SK-N-SH (cell line): Measurements from ENCODE around the gene C3orf38. TPM values are rescaled to one million over a fixed set of nuclear protein-coding genes. Genes with fewer than 3 reads are reported as not detected.

Experiments used
- CTCF ChIA-PET: fragments of 300-600, 350-600 bp; formaldehyde crosslinking; extraction: SDS; loops from one replicate; lab custom pipeline; 2021; lab: Yijun Ruan, JAX
- POLR2A ChIA-PET: fragments of 350-600 bp; sonication (Branson Sonifier 250); formaldehyde crosslinking; extraction: SDS; loops from one replicate; lab custom pipeline; 2020; ENCODE audit warnings: antibody characterized with exemption, inconsistent platforms; lab: Yijun Ruan, JAX
- DNase-seq: peaks from one replicate; pipeline ENCODE4 v3.0.0; 2012
- H2AFZ ChIP-seq: fragments of 200-600 bp; sonication (generic); 2 replicates; pipeline ENCODE4 v1.8.1; 2016; ENCODE audit warnings: antibody characterized with exemption, mild to moderate bottlenecking, low read depth
- H3F3A ChIP-seq: fragments of 200-600 bp; sonication (generic); replicated peaks from 2 replicates; pipeline ENCODE3; 2016; ENCODE audit warnings: antibody characterized with exemption, mild to moderate bottlenecking; ENCODE audit not compliant: insufficient read depth
- H3K27ac ChIP-seq, 2 experiments: fragments of 200-500 bp in 1 of 2; fragments of 200-600 bp in 1 of 2; sonication (Bioruptor generic) in 1 of 2; sonication (generic), shearing (Covaris generic) in 1 of 2; 2 replicates each; pipeline versions ENCODE4 v1.5.1 to v1.6.1; 2014 to 2016; ENCODE audit warnings: low read depth in 2 of 2, inconsistent platforms in 1 of 2, low read length in 1 of 2, mild to moderate bottlenecking in 1 of 2, mixed read lengths in 1 of 2
- H3K27me3 ChIP-seq: fragments of 200-600 bp; sonication (generic), shearing (Covaris generic); 2 replicates; pipeline ENCODE4 v1.6.1; 2016; ENCODE audit warnings: mixed run types; ENCODE audit not compliant: insufficient read depth
- H3K36me3 ChIP-seq, 2 experiments: fragments of 200-500 bp in 1 of 2; fragments of 200-600 bp in 1 of 2; sonication (Bioruptor generic) in 1 of 2; sonication (generic) in 1 of 2; replicated peaks in 1 of 2; 2 replicates each; pipeline versions ENCODE3 to v1.5.1; 2014 to 2016; ENCODE audit warnings: low read length in 1 of 2, mild to moderate bottlenecking in 1 of 2; ENCODE audit not compliant: insufficient read depth in 2 of 2, control insufficient read depth in 1 of 2
- H3K4me1 ChIP-seq, 2 experiments: fragments of 200-500 bp in 1 of 2; fragments of 200-600 bp in 1 of 2; sonication (Bioruptor generic) in 1 of 2; sonication (generic), shearing (Covaris generic) in 1 of 2; 2 replicates each; pipeline versions ENCODE4 v1.5.1 to v1.6.1; 2014 to 2016; ENCODE audit warnings: low read depth in 1 of 2, low read length in 1 of 2, mixed run types in 1 of 2; ENCODE audit not compliant: insufficient read depth in 2 of 2, control insufficient read depth in 1 of 2
- H3K4me2 ChIP-seq: fragments of 200-600 bp; sonication (generic), shearing (Covaris generic); 2 replicates; pipeline ENCODE4 v1.6.1; 2017; ENCODE audit warnings: mixed run types
- H3K4me3 ChIP-seq, 2 experiments: fragments of 200-500 bp in 1 of 2; fragments of 200-600 bp in 1 of 2; sonication (Bioruptor generic) in 1 of 2; sonication (generic), shearing (Covaris generic) in 1 of 2; 2 replicates each; pipeline versions ENCODE4 v1.5.1 to v1.8.1; 2014 to 2016; ENCODE audit warnings: low read depth in 2 of 2, inconsistent platforms in 1 of 2, low read length in 1 of 2, mild to moderate bottlenecking in 1 of 2, mixed read lengths in 1 of 2, moderate library complexity in 1 of 2
- H3K79me2 ChIP-seq: fragments of 200-600 bp; sonication (generic); 2 replicates; pipeline ENCODE4 v1.8.1; 2017; ENCODE audit warnings: mild to moderate bottlenecking; ENCODE audit not compliant: insufficient read depth
- H3K9ac ChIP-seq: fragments of 200-600 bp; sonication (generic); 2 replicates; pipeline ENCODE4 v1.6.1; 2017; ENCODE audit warnings: mixed run types
- H3K9me2 ChIP-seq: fragments of 200-600 bp; sonication (generic); 2 replicates; pipeline ENCODE4 v1.6.1; 2017; ENCODE audit warnings: mixed run types
- H3K9me3 ChIP-seq: fragments of 200-600 bp; sonication (generic); 2 replicates; pipeline ENCODE4 v1.6.1; 2017; ENCODE audit warnings: mixed run types, mild to moderate bottlenecking, moderate library complexity
- H4K20me1 ChIP-seq: fragments of 200-600 bp; sonication (generic); 2 replicates; pipeline ENCODE4 v1.6.1; 2017; ENCODE audit warnings: mild to moderate bottlenecking, mixed run types; ENCODE audit not compliant: insufficient read depth
- CTCF ChIP-seq: fragments of 200-600 bp; sonication (generic); IDR thresholded peaks from 2 replicates; pipeline ENCODE4 v1.6.1; 2017; ENCODE audit warnings: antibody characterized with exemption, mild to moderate bottlenecking, moderate library complexity
- ELF1 ChIP-seq: IDR thresholded peaks from 2 replicates; pipeline ENCODE4 v1.4.0; 2012
- EP300 ChIP-seq, 2 experiments: IDR thresholded peaks; 2 replicates each; pipeline versions ENCODE4 v1.4.0 to v1.6.1; 2012; ENCODE audit warnings: borderline replicate concordance in 1 of 2, low read depth in 1 of 2, low read length in 1 of 2
- FOXM1 ChIP-seq: IDR thresholded peaks from 2 replicates; pipeline ENCODE4 v1.4.0; 2012; ENCODE audit warnings: low read depth, mild to moderate bottlenecking
- GABPA ChIP-seq: IDR thresholded peaks from 2 replicates; pipeline ENCODE4 v1.4.0; 2012; ENCODE audit warnings: low read depth, mild to moderate bottlenecking
- GATA2 ChIP-seq: sonication (generic); formaldehyde crosslinking; IDR thresholded peaks from 2 replicates; pipeline ENCODE4 v1.5.0; 2020; ENCODE audit warnings: mild to moderate bottlenecking, missing genetic modification reagents
- IRF3 ChIP-seq: fragments of 150-350 bp; IDR thresholded peaks from 2 replicates; pipeline ENCODE4 v1.6.1; 2016; ENCODE audit warnings: mild to moderate bottlenecking, low read depth, low read length
- JUND ChIP-seq: IDR thresholded peaks from 2 replicates; pipeline ENCODE4 v1.4.0; 2012
- MAX ChIP-seq: IDR thresholded peaks from 2 replicates; pipeline ENCODE4 v1.4.0; 2012; ENCODE audit warnings: low read depth
- MEF2A ChIP-seq: IDR thresholded peaks from 2 replicates; pipeline ENCODE4 v1.4.0; 2012; ENCODE audit warnings: low read depth, borderline replicate concordance
- MXI1 ChIP-seq: IDR thresholded peaks from 2 replicates; pipeline ENCODE4 v1.6.1; 2012; ENCODE audit warnings: mild to moderate bottlenecking, low read depth, low read length, improper control_type of control experiment
- NRF1 ChIP-seq: IDR thresholded peaks from 2 replicates; pipeline ENCODE4 v1.6.1; 2012; ENCODE audit warnings: low read depth, mild to moderate bottlenecking, low read length
- POLR2AphosphoS5 ChIP-seq: IDR thresholded peaks from 2 replicates; pipeline ENCODE4 v1.6.1; 2012; ENCODE audit warnings: low read depth, low read length
- RCOR1 ChIP-seq: fragments of 150-350 bp; IDR thresholded peaks from 2 replicates; pipeline ENCODE4 v1.6.1; 2017; ENCODE audit warnings: antibody characterized with exemption, low read length
- RFX5 ChIP-seq: IDR thresholded peaks from 2 replicates; pipeline ENCODE4 v1.6.1; 2012; ENCODE audit warnings: mild to moderate bottlenecking, improper control_type of control experiment, low read length
- RXRA ChIP-seq: IDR thresholded peaks from 2 replicates; pipeline ENCODE4 v1.4.0; 2012; ENCODE audit warnings: low read depth, mild to moderate bottlenecking, borderline replicate concordance
- SMC3 ChIP-seq: IDR thresholded peaks from 2 replicates; pipeline ENCODE4 v1.6.1; 2012; ENCODE audit warnings: low read depth, low read length, improper control_type of control experiment
- TEAD4 ChIP-seq: IDR thresholded peaks from 2 replicates; pipeline ENCODE4 v1.4.0; 2012; ENCODE audit warnings: mild to moderate bottlenecking, borderline replicate concordance; ENCODE audit not compliant: insufficient read depth
- YY1 ChIP-seq: IDR thresholded peaks from 2 replicates; pipeline ENCODE4 v1.4.0; 2012; ENCODE audit warnings: low read depth, mild to moderate bottlenecking
- WGBS: methylation state at CpG from one replicate; pipeline ENCODE4 v1.1.6; 2017; ENCODE audit warnings: low lambda C conversion rate; 5-methylcytosine and 5-hydroxymethylcytosine counted together
- polyA plus RNA-seq, 3 experiments: library from polyadenylated mRNA; depleted of rRNA; stranded (reverse); fragments of >200 nt; gene quantifications; 2 replicates each; pipeline ENCODE4 v1.2.3, GENCODE V29; 2012
- TF ChIP-seq, protein P1 (sequence below): fragments of 150-350 bp; IDR thresholded peaks from 2 replicates; pipeline ENCODE4 v1.6.1; 2017; ENCODE audit warnings: antibody characterized with exemption, low read length, low read depth, borderline replicate concordance

The C3orf38 gene
- polyA plus RNA-seq, 1 of the 3 experiments (the other 2 are of a cell fraction), result 4.5 TPM

DNA sequence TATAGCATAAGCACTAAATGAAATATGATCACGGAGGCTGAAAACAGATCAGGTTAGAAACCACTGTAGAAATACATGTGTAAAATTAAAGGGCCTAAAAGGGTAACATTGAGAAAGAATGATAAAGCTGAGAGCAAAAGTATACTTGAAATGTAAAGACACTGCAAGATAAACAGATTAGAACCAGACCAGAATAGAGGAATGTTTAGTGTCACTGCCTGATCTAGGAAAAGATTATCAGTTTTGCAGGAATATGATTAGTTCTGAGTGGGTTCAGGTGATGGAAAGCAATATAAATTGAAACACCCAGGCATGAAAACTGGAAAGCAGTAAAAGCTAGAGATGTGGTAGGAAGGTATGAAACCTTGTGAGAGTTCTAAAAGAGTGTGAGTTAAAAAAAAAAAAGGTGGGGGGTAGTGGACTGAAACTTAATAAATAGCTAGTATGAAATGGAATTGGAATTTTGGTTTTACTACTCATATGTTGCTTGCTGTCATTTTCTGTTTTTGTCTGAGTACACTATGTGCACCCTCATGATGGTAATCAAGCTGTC, 16.0 kb upstream of the C3orf38 start:
- Histone ChIP-seq H2AFZ (no peak overlapping the region), H3K9ac (no peak overlapping the region), H3K27ac (peak overlapping the region in 1 of 2 experiments; percentile 28; a peak in 1 of 4 replicates), H3K79me2 (peaks cover 6% of the 10 kb centered on the region; the same call in 1 of the 2 replicates), H3F3A (peaks cover 5% of the 10 kb centered on the region)
- POLR2A ChIA-PET, result interaction anchor here (1.4 kb wide), 1 partner anchor 15 kb away, joined by 3 read pairs; the partner anchor contains the start of gene C3orf38
- CTCF ChIA-PET, result interaction anchor here (1.5 kb wide), 1 partner anchor 20 kb away, joined by 7 read pairs; no protein-coding TSS in a partner anchor
- peak; percentile 62 for TF ChIP-seq GATA2
- TF ChIP-seq MAX, result no peak
- TF ChIP-seq TEAD4, result no peak
- TF ChIP-seq RXRA, result no peak
- no peak for TF ChIP-seq SMC3
- peak in 1 of 2 experiments; percentile 16; a peak in 1 of 4 replicates for TF ChIP-seq EP300 (IDR thresholded peaks at IDR 0.05; ENCODE audit: borderline replicate concordance in 1 of 2, low read depth in 1 of 2, low read length in 1 of 2)
- TF ChIP-seq, all 33 proteins: peak for 2
- H3K9me2 ChIP-seq, result no peaks in the 10 kb centered on the region
- H3K4me1 ChIP-seq, result peaks cover 10 to 13% of the 10 kb centered on the region in 2 experiments; a peak in 3 of 4 replicates
- peaks cover 41 to 42% of the 10 kb centered on the region in 2 experiments for H3K36me3 ChIP-seq
- no peak overlapping the region for H3K4me2 ChIP-seq
- no peak overlapping the region for H3K4me3 ChIP-seq
- 0% methylated on average over 1 of the region's 1 CpG for WGBS
- DNase-seq, result no peak
- no peaks in the 10 kb centered on the region for H3K9me3 ChIP-seq
- H4K20me1 ChIP-seq, result no peaks in the 10 kb centered on the region
- H3K27me3 ChIP-seq, result no peaks in the 10 kb centered on the region

GRCh38 chr3:88137836-88138235, 11.9 kb upstream of the C3orf38 start:
- Histone ChIP-seq H2AFZ (no peak overlapping the region), H4K20me1 (no peaks in the 10 kb centered on the region), H3K36me3 (peaks cover 47 to 49% of the 10 kb centered on the region in 2 experiments), H3K4me1 (peaks cover 10 to 24% of the 10 kb centered on the region in 2 experiments; a peak in 3 of 4 replicates), H3K9me2 (no peaks in the 10 kb centered on the region), H3F3A (peaks cover 29% of the 10 kb centered on the region), H3K79me2 (no peaks in the 10 kb centered on the region; the same call in 1 of the 2 replicates), H3K9ac (no peak overlapping the region), H3K27ac (peak overlapping the region in 1 of 2 experiments; percentile 19; a peak in 1 of 4 replicates), H3K4me2 (no peak overlapping the region), H3K4me3 (no peak overlapping the region), H3K9me3 (no peaks in the 10 kb centered on the region), H3K27me3 (no peaks in the 10 kb centered on the region)
- POLR2A ChIA-PET, result no interaction called here
- no peak for TF ChIP-seq MEF2A
- no peak for TF ChIP-seq POLR2AphosphoS5
- TF ChIP-seq RFX5, result no peak
- TF ChIP-seq IRF3, result no peak
- TF ChIP-seq GATA2, result no peak
- TF ChIP-seq RXRA, result no peak
- no peak for TF ChIP-seq FOXM1
- TF ChIP-seq, protein P1, sequence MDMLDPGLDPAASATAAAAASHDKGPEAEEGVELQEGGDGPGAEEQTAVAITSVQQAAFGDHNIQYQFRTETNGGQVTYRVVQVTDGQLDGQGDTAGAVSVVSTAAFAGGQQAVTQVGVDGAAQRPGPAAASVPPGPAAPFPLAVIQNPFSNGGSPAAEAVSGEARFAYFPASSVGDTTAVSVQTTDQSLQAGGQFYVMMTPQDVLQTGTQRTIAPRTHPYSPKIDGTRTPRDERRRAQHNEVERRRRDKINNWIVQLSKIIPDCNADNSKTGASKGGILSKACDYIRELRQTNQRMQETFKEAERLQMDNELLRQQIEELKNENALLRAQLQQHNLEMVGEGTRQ, result no peak
- TF ChIP-seq RCOR1, result no peak
- no peak for TF ChIP-seq TEAD4
- TF ChIP-seq GABPA, result no peak
- no peak for TF ChIP-seq MAX
- no peak for TF ChIP-seq CTCF
- TF ChIP-seq EP300 (IDR thresholded peaks at IDR 0.05; ENCODE audit: borderline replicate concordance in 1 of 2, low read depth in 1 of 2, low read length in 1 of 2), result no peak
- TF ChIP-seq JUND, result no peak
- TF ChIP-seq SMC3, result no peak
- no peak for TF ChIP-seq NRF1
- TF ChIP-seq MXI1, result no peak
- no peak for TF ChIP-seq ELF1
- no peak for TF ChIP-seq YY1
- DNase-seq, result no peak
- CTCF ChIA-PET, result interaction anchor here (1.5 kb wide), 1 partner anchor 24 kb away, joined by 7 read pairs; no protein-coding TSS in a partner anchor
- WGBS, result 52% methylated on average over 1 of the region's 1 CpG
